OCI-M2 (cell line): Measurements from ENCODE around the gene IFFO2.

Experiments
- DNase-seq: peaks from one replicate; lab custom pipeline; 2025; ENCODE audit not compliant: unreplicated experiment; lab: John Stamatoyannopoulos, UW

IFFO2 gene

GRCh38 chr1:18956193-18957135, at the start of gene IFFO2:
IFFO2 (minus strand) TSS chr1:18956676; CDS start chr1:18956332, 344 bp downstream.
- DNase-seq, result no peak

GRCh38 chr1:19006000-19006399, 49.5 kb upstream of the IFFO2 start:
- no peak for DNase-seq

- DNase-seq, result no peak
Observed at GRCh38 chr1:19003371-19004290, 47.2 kb upstream of the IFFO2 start.

- no peak for DNase-seq
Observed at GRCh38 chr1:19000065-19000464, 43.6 kb upstream of the IFFO2 start.

GRCh38 chr1:18999359-18999758, 42.9 kb upstream of the IFFO2 start:
- DNase-seq, result no peak

GRCh38 chr1:18998016-18998724, 41.7 kb upstream of the IFFO2 start:
- no peak for DNase-seq

GRCh38 chr1:18997508-18997907, 41.0 kb upstream of the IFFO2 start:
- DNase-seq, result no peak

- DNase-seq, result no peak
Observed at GRCh38 chr1:18996548-18997177, 40.2 kb upstream of the IFFO2 start.

GRCh38 chr1:18994381-18994780, 37.9 kb upstream of the IFFO2 start:
- DNase-seq, result no peak

GRCh38 chr1:18992646-18993045, 36.2 kb upstream of the IFFO2 start:
- no peak for DNase-seq

- DNase-seq, result no peak
Observed at GRCh38 chr1:18991585-18991984, 35.1 kb upstream of the IFFO2 start.

- no peak for DNase-seq
Observed at GRCh38 chr1:18989896-18990295, 33.4 kb upstream of the IFFO2 start.

- no peak for DNase-seq
Observed at GRCh38 chr1:18989176-18989799, 32.8 kb upstream of the IFFO2 start.

GRCh38 chr1:18981242-18981641, 24.8 kb upstream of the IFFO2 start:
- no peak for DNase-seq

GRCh38 chr1:18978706-18979105, 22.2 kb upstream of the IFFO2 start:
- no peak for DNase-seq

- DNase-seq, result no peak
Observed at GRCh38 chr1:18977428-18977827, 21.0 kb upstream of the IFFO2 start.

GRCh38 chr1:18976096-18976495, 19.6 kb upstream of the IFFO2 start:
- no peak for DNase-seq

- DNase-seq, result no peak
Observed at GRCh38 chr1:18974606-18975005, 18.1 kb upstream of the IFFO2 start.

GRCh38 chr1:18974005-18974404, 17.5 kb upstream of the IFFO2 start:
- no peak for DNase-seq

- no peak for DNase-seq
Observed at GRCh38 chr1:18973446-18973955, 17.0 kb upstream of the IFFO2 start.
